ENCODE data around the gene APOH. TPM values are rescaled to one million over a fixed set of nuclear protein-coding genes. Genes with fewer than 3 reads are reported as not detected.
A peak's percentile ranks its signal among the peaks of the same experiment; 100 is the strongest.

APOH gene
- total and polyA plus RNA-seq, 2 of the 13 experiments (the other 11 are each of a cell fraction or from before 2014, with no cell fraction given) = 4,846 to 5,748 TPM

DNA sequence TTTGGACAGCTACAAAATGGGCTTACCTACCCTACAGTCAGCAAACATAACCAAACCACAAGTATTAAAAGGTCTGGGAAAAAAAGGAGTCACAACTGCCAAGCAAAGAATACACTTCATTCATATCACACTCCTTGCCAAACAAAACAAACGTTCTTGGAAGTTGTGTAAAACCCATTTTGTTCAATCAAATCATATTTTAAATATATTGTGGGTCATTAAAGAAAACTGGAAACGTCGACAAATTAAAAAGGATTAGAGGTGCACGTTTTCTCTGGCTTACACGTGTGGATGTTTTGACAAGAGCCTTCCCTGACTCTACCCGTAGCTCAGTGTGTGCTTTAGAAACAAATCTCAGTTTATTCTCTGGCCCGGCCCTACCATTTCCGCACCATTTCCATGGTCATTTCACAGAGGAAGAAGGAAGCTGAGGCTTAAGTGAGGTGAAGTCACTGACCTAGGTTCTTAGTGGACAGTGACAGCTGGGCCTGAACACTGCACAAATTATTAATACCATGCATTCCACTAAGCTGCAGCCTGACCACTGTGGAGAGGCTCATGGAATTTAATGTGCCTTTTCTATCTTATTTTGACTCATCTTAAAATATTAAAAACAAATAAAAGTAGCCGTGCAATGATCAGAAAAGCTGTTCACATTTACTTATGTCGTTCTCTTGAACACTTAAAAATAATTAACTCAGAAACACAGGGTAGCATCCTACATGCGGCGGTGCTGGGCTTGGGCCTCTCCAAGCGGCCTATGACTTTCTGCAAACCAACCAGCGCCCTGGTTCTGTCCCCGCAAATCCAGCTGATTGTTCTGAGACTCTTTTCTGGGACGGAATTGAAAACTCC, 38.2 kb downstream of the APOH start (continued):
- TF ChIP-seq, protein P1, sequence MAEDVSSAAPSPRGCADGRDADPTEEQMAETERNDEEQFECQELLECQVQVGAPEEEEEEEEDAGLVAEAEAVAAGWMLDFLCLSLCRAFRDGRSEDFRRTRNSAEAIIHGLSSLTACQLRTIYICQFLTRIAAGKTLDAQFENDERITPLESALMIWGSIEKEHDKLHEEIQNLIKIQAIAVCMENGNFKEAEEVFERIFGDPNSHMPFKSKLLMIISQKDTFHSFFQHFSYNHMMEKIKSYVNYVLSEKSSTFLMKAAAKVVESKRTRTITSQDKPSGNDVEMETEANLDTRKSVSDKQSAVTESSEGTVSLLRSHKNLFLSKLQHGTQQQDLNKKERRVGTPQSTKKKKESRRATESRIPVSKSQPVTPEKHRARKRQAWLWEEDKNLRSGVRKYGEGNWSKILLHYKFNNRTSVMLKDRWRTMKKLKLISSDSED (CRISPR knock-in tag; IDR thresholded peaks at IDR 0.05) = no peak
- TF ChIP-seq CAMTA2 (CRISPR knock-in tag; IDR thresholded peaks at IDR 0.05; ENCODE audit: borderline replicate concordance) (no peak), ZNF20 (CRISPR knock-in tag; IDR thresholded peaks at IDR 0.05) (no peak), PHF21A (CRISPR knock-in tag; IDR thresholded peaks at IDR 0.05) (peak; percentile 24; the same call in 1 of the 2 replicates), RCOR2 (CRISPR knock-in tag; IDR thresholded peaks at IDR 0.05) (0 out of 2 replicates have a peak, but pooled peaks have one; percentile 11), KDM2A (CRISPR knock-in tag; IDR thresholded peaks at IDR 0.05; ENCODE audit: borderline replicate concordance, low read depth) (0 out of 2 replicates have a peak, but pooled peaks have one; percentile 9), MTF2 (CRISPR knock-in tag; IDR thresholded peaks at IDR 0.05; ENCODE audit: borderline replicate concordance) (0 out of 2 replicates have a peak, but pooled peaks have one; percentile 4), GFI1 (CRISPR knock-in tag; IDR thresholded peaks at IDR 0.05; ENCODE audit: borderline replicate concordance) (peak; percentile 34; the same call in 1 of the 2 replicates), FOXC1 (CRISPR knock-in tag; IDR thresholded peaks at IDR 0.05; ENCODE audit: borderline replicate concordance) (peak; percentile 23), HOXD1 (CRISPR knock-in tag; IDR thresholded peaks at IDR 0.05) (0 out of 2 replicates have a peak, but pooled peaks have one; percentile 19)
- TF ChIP-seq, protein P2, sequence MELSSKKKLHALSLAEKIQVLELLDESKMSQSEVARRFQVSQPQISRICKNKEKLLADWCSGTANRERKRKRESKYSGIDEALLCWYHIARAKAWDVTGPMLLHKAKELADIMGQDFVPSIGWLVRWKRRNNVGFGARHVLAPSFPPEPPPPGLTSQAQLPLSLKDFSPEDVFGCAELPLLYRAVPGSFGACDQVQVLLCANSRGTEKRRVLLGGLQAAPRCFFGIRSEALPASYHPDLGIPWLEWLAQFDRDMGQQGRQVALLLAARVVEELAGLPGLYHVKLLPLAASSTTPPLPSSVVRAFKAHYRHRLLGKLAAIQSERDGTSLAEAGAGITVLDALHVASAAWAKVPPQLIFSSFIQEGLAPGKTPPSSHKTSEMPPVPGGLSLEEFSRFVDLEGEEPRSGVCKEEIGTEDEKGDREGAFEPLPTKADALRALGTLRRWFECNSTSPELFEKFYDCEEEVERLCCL (CRISPR knock-in tag; IDR thresholded peaks at IDR 0.05; ENCODE audit: borderline replicate concordance) = no peak
- TF ChIP-seq, protein P3, sequence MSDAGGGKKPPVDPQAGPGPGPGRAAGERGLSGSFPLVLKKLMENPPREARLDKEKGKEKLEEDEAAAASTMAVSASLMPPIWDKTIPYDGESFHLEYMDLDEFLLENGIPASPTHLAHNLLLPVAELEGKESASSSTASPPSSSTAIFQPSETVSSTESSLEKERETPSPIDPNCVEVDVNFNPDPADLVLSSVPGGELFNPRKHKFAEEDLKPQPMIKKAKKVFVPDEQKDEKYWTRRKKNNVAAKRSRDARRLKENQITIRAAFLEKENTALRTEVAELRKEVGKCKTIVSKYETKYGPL (CRISPR knock-in tag; IDR thresholded peaks at IDR 0.05) = no peak
- TF ChIP-seq, protein P4, sequence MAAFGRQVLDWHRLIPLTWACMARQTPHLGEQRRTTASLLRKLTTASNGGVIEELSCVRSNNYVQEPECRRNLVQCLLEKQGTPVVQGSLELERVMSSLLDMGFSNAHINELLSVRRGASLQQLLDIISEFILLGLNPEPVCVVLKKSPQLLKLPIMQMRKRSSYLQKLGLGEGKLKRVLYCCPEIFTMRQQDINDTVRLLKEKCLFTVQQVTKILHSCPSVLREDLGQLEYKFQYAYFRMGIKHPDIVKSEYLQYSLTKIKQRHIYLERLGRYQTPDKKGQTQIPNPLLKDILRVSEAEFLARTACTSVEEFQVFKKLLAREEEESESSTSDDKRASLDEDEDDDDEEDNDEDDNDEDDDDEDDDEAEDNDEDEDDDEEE (CRISPR knock-in tag; IDR thresholded peaks at IDR 0.05) = peak; percentile 1; the same call in 1 of the 2 replicates
- TF ChIP-seq, protein P5, sequence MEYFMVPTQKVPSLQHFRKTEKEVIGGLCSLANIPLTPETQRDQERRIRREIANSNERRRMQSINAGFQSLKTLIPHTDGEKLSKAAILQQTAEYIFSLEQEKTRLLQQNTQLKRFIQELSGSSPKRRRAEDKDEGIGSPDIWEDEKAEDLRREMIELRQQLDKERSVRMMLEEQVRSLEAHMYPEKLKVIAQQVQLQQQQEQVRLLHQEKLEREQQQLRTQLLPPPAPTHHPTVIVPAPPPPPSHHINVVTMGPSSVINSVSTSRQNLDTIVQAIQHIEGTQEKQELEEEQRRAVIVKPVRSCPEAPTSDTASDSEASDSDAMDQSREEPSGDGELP (IDR thresholded peaks at IDR 0.05; ENCODE audit: borderline replicate concordance, low read depth) = peak; percentile 48; the same call in 1 of the 2 replicates

Data from HepG2 (cell line).